GM12801 (cell line): Measurements from ENCODE around the gene SLC10A6.

Experiments used
- TF ChIP-seq, protein P1 (sequence below): IDR thresholded peaks from one replicate; pipeline ENCODE4 v1.5.1; 2011; ENCODE audit warnings: control low read depth; ENCODE audit not compliant: insufficient read length; ENCODE audit errors: extremely low read depth

SLC10A6 gene

DNA sequence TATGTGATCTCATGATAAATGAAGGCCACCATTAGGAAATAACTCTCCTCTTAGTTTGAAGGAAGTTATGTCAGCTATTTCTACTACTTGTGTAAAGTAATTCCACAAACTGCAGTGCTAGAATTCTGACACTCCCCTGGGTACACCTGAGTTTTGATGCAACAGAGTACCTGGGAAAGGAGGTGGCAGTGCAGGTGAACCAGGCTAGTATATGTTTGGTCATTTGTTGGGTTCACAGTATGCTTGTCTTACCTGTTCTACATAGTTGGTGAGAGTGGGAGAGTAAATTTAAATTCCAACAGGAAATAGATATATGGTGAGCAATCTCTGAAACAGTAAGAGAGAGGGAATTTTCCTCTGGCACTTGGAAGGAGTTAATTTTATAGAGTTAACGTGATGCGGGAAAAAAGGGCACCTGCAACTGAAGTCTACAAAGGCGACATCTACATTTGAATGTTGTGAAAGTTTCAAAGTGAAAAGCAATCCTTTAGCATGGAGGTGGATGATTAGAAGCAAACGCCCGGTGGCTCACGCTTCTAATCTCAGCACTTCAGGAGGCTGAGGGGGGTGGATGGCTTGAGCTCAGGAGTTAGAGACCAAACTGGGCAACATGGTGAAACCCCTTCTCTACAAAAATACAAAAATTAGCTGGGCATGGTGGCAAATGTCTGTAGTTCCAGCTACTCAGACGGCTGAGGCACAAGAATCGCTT lies 8.3 kb upstream of the SLC10A6 start:
- TF ChIP-seq, protein P1, sequence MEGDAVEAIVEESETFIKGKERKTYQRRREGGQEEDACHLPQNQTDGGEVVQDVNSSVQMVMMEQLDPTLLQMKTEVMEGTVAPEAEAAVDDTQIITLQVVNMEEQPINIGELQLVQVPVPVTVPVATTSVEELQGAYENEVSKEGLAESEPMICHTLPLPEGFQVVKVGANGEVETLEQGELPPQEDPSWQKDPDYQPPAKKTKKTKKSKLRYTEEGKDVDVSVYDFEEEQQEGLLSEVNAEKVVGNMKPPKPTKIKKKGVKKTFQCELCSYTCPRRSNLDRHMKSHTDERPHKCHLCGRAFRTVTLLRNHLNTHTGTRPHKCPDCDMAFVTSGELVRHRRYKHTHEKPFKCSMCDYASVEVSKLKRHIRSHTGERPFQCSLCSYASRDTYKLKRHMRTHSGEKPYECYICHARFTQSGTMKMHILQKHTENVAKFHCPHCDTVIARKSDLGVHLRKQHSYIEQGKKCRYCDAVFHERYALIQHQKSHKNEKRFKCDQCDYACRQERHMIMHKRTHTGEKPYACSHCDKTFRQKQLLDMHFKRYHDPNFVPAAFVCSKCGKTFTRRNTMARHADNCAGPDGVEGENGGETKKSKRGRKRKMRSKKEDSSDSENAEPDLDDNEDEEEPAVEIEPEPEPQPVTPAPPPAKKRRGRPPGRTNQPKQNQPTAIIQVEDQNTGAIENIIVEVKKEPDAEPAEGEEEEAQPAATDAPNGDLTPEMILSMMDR: no peak

DNA sequence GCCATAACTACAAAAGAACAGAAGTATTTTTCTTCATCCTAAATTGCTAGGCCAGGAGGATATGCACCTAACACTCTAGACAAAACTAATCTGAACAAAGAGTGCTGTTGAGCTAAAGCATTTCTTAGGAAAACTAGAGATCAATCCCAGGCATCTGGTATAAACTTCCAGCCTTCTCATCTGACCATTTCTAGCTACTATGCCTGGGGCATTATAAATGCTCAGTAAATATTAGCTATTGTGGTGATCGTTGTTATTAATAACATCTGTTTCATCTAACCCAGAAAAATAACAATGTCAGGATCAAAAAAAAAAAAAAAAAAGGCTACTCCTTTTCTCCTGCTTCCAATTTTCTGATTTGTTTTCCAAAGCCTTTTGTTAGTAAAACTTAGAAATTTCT lies 7.7 kb upstream of the SLC10A6 start:
- TF ChIP-seq, protein P1: no peak

DNA sequence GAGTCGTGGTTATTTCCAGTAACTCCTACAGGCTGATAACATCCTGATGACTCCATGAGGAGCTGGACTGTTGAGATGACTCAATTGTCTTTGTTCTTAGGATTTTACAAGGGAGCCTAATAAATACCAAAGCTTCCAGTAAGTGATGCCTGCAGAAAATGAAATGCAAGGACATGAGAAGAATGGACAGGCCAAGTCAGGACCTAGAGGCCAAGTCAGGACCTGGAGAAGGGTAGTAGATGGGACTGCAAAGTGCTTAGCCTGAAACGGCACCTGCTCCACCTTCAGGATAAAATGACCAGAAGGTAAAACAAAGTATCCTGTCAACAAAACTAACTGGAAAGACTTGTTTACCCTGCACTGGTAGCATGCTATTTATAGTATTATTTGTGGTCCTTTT lies 6.4 kb upstream of the SLC10A6 start:
- TF ChIP-seq, protein P1: no peak

DNA sequence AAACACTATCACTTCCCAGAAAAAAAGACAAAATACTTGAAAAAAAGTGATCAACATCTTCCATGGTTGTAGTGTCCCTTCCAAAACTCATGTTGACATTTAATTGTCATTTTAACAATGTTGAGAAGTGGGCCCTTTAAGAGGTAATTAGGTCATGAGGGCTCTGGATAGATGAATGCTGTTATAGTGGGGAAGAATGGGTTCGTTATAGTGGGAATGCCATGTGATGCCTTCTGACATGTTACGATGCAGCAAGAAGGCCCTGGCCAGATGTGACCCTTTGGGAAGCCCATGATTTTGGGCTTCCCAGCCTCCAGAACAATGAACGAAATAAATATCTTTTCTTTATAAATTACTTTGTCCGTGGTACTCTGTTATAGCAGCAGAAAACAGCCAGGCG lies 4.0 kb upstream of the SLC10A6 start:
- TF ChIP-seq, protein P1: no peak

DNA sequence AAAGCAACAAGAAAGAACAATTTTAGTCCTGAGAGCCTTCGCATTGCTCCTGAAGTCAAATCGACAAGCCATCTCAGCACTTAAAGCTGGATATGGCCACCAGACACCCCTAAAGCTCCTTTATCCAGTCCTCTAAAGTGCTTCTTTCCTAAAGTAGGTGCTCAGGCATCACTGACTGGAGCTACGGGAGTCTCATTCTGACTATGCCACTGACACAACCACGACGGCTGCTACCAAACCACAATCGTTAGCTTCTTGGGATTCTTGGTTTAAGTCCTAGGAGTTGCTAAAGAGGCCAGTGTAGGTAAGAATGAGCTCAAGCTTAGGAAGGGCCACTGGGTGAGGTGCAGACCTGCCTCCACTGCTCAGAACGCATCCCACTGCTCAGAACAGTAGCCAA lies 1.0 kb downstream of the SLC10A6 start:
- TF ChIP-seq, protein P1: no peak

DNA sequence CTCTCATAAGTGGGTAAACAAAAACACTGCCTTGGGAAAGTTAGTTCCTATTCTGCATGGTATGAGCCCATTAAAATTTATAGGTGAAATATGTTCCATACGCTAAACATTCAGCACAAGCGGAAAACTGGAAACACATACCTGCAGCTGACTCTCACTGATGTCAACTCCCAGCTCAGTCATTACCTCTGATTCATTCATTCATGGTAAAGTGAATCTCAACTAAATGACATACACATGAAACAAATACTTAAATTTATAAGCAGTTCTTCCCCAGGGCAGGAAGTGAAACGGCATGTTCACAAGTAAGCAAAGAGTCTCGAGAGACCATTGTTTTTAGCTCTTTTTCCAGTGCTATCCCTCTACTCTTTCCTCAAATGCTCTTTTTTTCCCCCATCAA lies 1.6 kb downstream of the SLC10A6 start:
- TF ChIP-seq, protein P1: no peak

DNA sequence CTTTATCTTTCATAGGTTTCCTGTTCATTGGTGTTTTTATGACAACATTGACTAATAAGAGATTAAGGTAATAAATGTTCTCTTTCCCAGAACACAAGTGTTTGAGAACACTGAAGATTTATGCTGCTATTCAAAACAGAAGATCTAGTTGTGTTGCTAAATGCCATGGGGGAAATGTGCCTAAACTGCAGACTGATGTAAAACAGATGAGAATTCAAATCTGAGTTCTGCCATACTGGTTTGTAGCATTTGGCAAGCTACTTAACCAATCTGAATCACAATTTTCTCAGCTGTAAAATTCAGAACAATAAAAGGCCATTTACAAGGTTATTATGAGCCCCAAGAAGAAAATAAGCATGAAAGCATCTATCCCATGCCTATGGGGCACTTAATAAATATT lies 2.3 kb downstream of the SLC10A6 start:
- TF ChIP-seq, protein P1: no peak
